Fibroblast of lung (primary cell): Measurements from ENCODE around the gene PDE2A. TPM values are rescaled to one million over a fixed set of nuclear protein-coding genes. Genes with fewer than 3 reads are reported as not detected.

ENCODE experiments used
- DNase-seq, 2 donors: peaks; one replicate each; pipeline versions ENCODE4 v3.0.0 to v3.0.0-alpha.2; 2010; ENCODE audit warnings: low read depth in 2 of 2
- H2AFZ ChIP-seq: 2 replicates; pipeline ENCODE4 v1.5.1; 2012; ENCODE audit warnings: low read length, control low read depth, inconsistent platforms
- H3K27ac ChIP-seq: 2 replicates; pipeline ENCODE4 v1.5.1; 2011; ENCODE audit warnings: low read length, control low read depth; ENCODE audit not compliant: insufficient read depth
- H3K27me3 ChIP-seq: 2 replicates; pipeline ENCODE4 v1.5.1; 2011; ENCODE audit warnings: mild to moderate bottlenecking, low read length; ENCODE audit not compliant: control insufficient read depth, insufficient read depth
- H3K36me3 ChIP-seq: 2 replicates; pipeline ENCODE4 v1.5.1; 2011; ENCODE audit warnings: low read length; ENCODE audit not compliant: control insufficient read depth, insufficient read depth
- H3K4me1 ChIP-seq: 2 replicates; pipeline ENCODE4 v1.5.1; 2011; ENCODE audit warnings: low read length; ENCODE audit not compliant: control insufficient read depth, insufficient read depth; ENCODE audit errors: extremely low read depth
- H3K4me2 ChIP-seq: 2 replicates; pipeline ENCODE4 v1.5.1; 2011; ENCODE audit warnings: low read length, control low read depth; ENCODE audit not compliant: insufficient read depth; ENCODE audit errors: extremely low read depth
- H3K4me3 ChIP-seq, 4 experiments: fragments of 200-600 bp in 1 of 4; sonication (generic) in 1 of 4; replicated peaks in 1 of 4; 2 replicates each; pipeline ENCODE4 v1.5.1; 2011 to 2016; ENCODE audit warnings: low read length in 4 of 4, low read depth in 3 of 4, mild to moderate bottlenecking in 3 of 4, control low read depth in 2 of 4, inconsistent platforms in 1 of 4, mixed read lengths in 1 of 4; ENCODE audit not compliant: insufficient read depth in 1 of 4; ENCODE audit errors: control extremely low read depth in 1 of 4
- H3K79me2 ChIP-seq: 2 replicates; pipeline ENCODE4 v1.5.1; 2012; ENCODE audit warnings: mild to moderate bottlenecking, low read length, inconsistent platforms; ENCODE audit not compliant: control insufficient read depth, insufficient read depth
- H3K9ac ChIP-seq: 2 replicates; pipeline ENCODE4 v1.5.1; 2011; ENCODE audit warnings: mild to moderate bottlenecking, low read length, control low read depth; ENCODE audit not compliant: insufficient read depth
- H3K9me3 ChIP-seq: 2 replicates; pipeline ENCODE4 v1.5.1; 2012; ENCODE audit warnings: low read depth, low read length; ENCODE audit not compliant: control insufficient read depth, insufficient read depth
- H4K20me1 ChIP-seq: 2 replicates; pipeline ENCODE4 v1.5.1; 2011; ENCODE audit warnings: low read length; ENCODE audit not compliant: control insufficient read depth, insufficient read depth; ENCODE audit errors: extremely low read depth
- CTCF ChIP-seq, 2 donors: IDR thresholded peaks in 1 of 2; conservative IDR thresholded peaks in 1 of 2; 1 replicate in 1 of 2; 2 replicates in 1 of 2; pipeline ENCODE4 v1.5.1; 2011 to 2012; ENCODE audit warnings: low read length in 2 of 2, control low read depth in 1 of 2, inconsistent platforms in 1 of 2, low read depth in 1 of 2, mild to moderate bottlenecking in 1 of 2
- EZH2 ChIP-seq: IDR thresholded peaks from 2 replicates; pipeline ENCODE4 v1.5.1; 2012; ENCODE audit warnings: low read length, control low read depth, mild to moderate bottlenecking; ENCODE audit errors: missing control alignments
- polyA plus RNA-seq, 2 donors: library from polyadenylated mRNA; depleted of rRNA in 1 of 2; stranded (reverse) in 1 of 2; unstranded in 1 of 2; fragments of >200 nt; gene quantifications; 2 replicates each; pipeline ENCODE4 v1.2.1, GENCODE V29; 2011 to 2012; ENCODE audit warnings: missing spikeins in 1 of 2
- total RNA-seq: library from RNA; depleted of rRNA; stranded (reverse); fragments of >200 nt; gene quantifications from 2 replicates; pipeline ENCODE4 v1.2.1, GENCODE V29; 2014

The PDE2A gene
- total and polyA plus RNA-seq, 2 donors (not counting 1 experiment from before 2014, with no cell fraction given) = 0.50 to 2.6 TPM

- DNase-seq = no peak
- no peaks in the 10 kb centered on the region for H3K9me3 ChIP-seq
- H3K27ac ChIP-seq = no peak overlapping the region
- peaks cover 31% of the 10 kb centered on the region for H3K36me3 ChIP-seq
- H3K4me1 ChIP-seq = no peaks in the 10 kb centered on the region
- H3K4me3 ChIP-seq = no peak overlapping the region
- no peaks in the 10 kb centered on the region for H3K79me2 ChIP-seq
- TF ChIP-seq CTCF (conservative IDR thresholded peaks at IDR 0.05 in 1 of 2, IDR thresholded peaks at IDR 0.05 in 1 of 2; ENCODE audit: low read depth in 1 of 2, low read length in 2 of 2) (no peak), EZH2 (no peak)
- no peak overlapping the region for H2AFZ ChIP-seq
- no peak overlapping the region for H3K4me2 ChIP-seq
- H4K20me1 ChIP-seq = no peaks in the 10 kb centered on the region
- H3K27me3 ChIP-seq = no peaks in the 10 kb centered on the region
- no peak overlapping the region for H3K9ac ChIP-seq
Measured at GRCh38 chr11:72693271-72693968, 19.2 kb upstream of the PDE2A start.

GRCh38 chr11:72692498-72693237 is 18.4 kb upstream of the PDE2A start:
- H4K20me1 ChIP-seq = no peaks in the 10 kb centered on the region
- H3K4me2 ChIP-seq = no peak overlapping the region
- no peak for DNase-seq
- no peaks in the 10 kb centered on the region for H3K4me1 ChIP-seq
- no peaks in the 10 kb centered on the region for H3K9me3 ChIP-seq
- no peak overlapping the region for H3K4me3 ChIP-seq
- H3K27me3 ChIP-seq = no peaks in the 10 kb centered on the region
- peaks cover 31% of the 10 kb centered on the region for H3K36me3 ChIP-seq
- no peak overlapping the region for H3K9ac ChIP-seq
- TF ChIP-seq EZH2 (no peak), CTCF (conservative IDR thresholded peaks at IDR 0.05 in 1 of 2, IDR thresholded peaks at IDR 0.05 in 1 of 2; ENCODE audit: low read depth in 1 of 2, low read length in 2 of 2) (no peak)
- H2AFZ ChIP-seq = no peak overlapping the region
- no peak overlapping the region for H3K27ac ChIP-seq
- no peaks in the 10 kb centered on the region for H3K79me2 ChIP-seq

DNA sequence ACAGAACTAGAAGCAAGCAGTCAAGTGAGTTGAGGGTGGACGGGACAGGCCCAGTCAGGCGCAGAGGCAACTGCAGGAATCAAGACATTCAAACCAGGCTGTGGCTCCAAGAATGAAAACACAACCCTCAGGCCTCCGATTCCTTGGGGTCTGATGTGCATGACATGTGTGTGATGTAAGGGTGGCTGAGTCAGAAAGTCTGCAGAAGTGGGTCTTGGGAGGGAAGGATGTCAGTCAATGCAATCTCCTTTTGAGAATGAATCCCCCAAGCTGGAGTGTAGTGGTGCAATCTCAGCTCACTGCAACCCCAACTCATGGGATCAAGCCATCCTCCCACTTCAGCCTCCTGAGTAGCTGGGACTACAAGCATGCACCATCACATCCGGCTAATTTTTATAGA is 15.9 kb upstream of the PDE2A start:
- Histone ChIP-seq H4K20me1 (no peaks in the 10 kb centered on the region), H3K36me3 (peaks cover 24% of the 10 kb centered on the region), H3K4me3 (no peak overlapping the region), H3K79me2 (no peaks in the 10 kb centered on the region), H3K9me3 (no peaks in the 10 kb centered on the region), H3K9ac (no peak overlapping the region), H2AFZ (no peak overlapping the region), H3K4me1 (peaks cover 7% of the 10 kb centered on the region), H3K27me3 (no peaks in the 10 kb centered on the region), H3K27ac (no peak overlapping the region), H3K4me2 (no peak overlapping the region)
- no peak for DNase-seq
- TF ChIP-seq CTCF (conservative IDR thresholded peaks at IDR 0.05 in 1 of 2, IDR thresholded peaks at IDR 0.05 in 1 of 2; ENCODE audit: low read depth in 1 of 2, low read length in 2 of 2) = no peak
- no peak for TF ChIP-seq EZH2
